SU-DHL-6 (cell line): ENCODE measurements around the gene PTPRN2.
"Not testable (repeated sequence)": the region's sequence is repeated elsewhere in the genome, so short reads cannot be mapped to it uniquely, and the experiment has no call there.

Source experiments
- H2AFZ ChIP-seq: fragments of 200-600 bp; sonication (generic); 2 replicates; pipeline ENCODE4 v1.6.1; 2014; ENCODE audit warnings: low read depth, mild to moderate bottlenecking, moderate library complexity, mixed read lengths, antibody characterized with exemption, low read length; ENCODE audit not compliant: severe bottlenecking
- H3F3A ChIP-seq: fragments of 200-600 bp; shearing (Covaris generic); 2 replicates; pipeline ENCODE4 v1.6.0; 2016; ENCODE audit warnings: antibody characterized with exemption, mild to moderate bottlenecking; ENCODE audit not compliant: insufficient read depth
- H3K27ac ChIP-seq: fragments of 200-600 bp; sonication (generic); 2 replicates; pipeline ENCODE4 v1.5.1; 2016; ENCODE audit warnings: low read depth, mild to moderate bottlenecking, low read length, moderate library complexity, mixed read lengths
- H3K27me3 ChIP-seq: fragments of 200-600 bp; sonication (generic), shearing (Covaris generic); 2 replicates; pipeline ENCODE4 v1.6.0; 2014; ENCODE audit warnings: mild to moderate bottlenecking, low read length
- H3K36me3 ChIP-seq: fragments of 200-600 bp; sonication (generic); 2 replicates; pipeline ENCODE4 v1.6.1; 2014; ENCODE audit warnings: mild to moderate bottlenecking, low read length, mixed read lengths
- H3K4me2 ChIP-seq: fragments of 300-600, 200-600 bp; shearing (Covaris generic), sonication (generic); 2 replicates; pipeline ENCODE4 v1.6.0; 2014; ENCODE audit warnings: low read length, low read depth, mild to moderate bottlenecking; ENCODE audit not compliant: poor library complexity, severe bottlenecking
- H3K4me3 ChIP-seq: fragments of 200-600 bp; sonication (generic); 2 replicates; pipeline ENCODE4 v1.5.1; 2014; ENCODE audit warnings: antibody characterized with exemption, low read length, mild to moderate bottlenecking, mixed read lengths; ENCODE audit not compliant: insufficient read depth, poor library complexity, severe bottlenecking
- H3K79me2 ChIP-seq: fragments of 200-600 bp; sonication (generic); 2 replicates; pipeline ENCODE4 v1.6.1; 2014; ENCODE audit warnings: mild to moderate bottlenecking, low read length, moderate library complexity; ENCODE audit not compliant: insufficient read depth
- H3K9ac ChIP-seq: fragments of 200-600 bp; sonication (generic); 2 replicates; pipeline ENCODE4 v1.7.0; 2014; ENCODE audit warnings: mild to moderate bottlenecking, low read length
- H3K9me2 ChIP-seq: fragments of 200-600 bp; sonication (generic); replicated peaks from 2 replicates; pipeline ENCODE4 v1.6.1; 2014; ENCODE audit warnings: low read length; ENCODE audit not compliant: insufficient read depth
- H3K9me3 ChIP-seq: fragments of 200-600 bp; sonication (generic); 2 replicates; pipeline ENCODE4 v1.6.1; 2014; ENCODE audit warnings: low read length, mixed read lengths; ENCODE audit not compliant: insufficient read depth
- H4K20me1 ChIP-seq: fragments of 200-600 bp; sonication (generic); 2 replicates; pipeline ENCODE4 v1.6.1; 2014; ENCODE audit warnings: low read depth, mild to moderate bottlenecking, antibody characterized with exemption, low read length, moderate library complexity, mixed read lengths
- EZH2phosphoT487 ChIP-seq: fragments of 200-600 bp; sonication (generic), shearing (Covaris generic); conservative IDR thresholded peaks from 2 replicates; pipeline ENCODE4 v1.6.1; 2018; ENCODE audit warnings: mild to moderate bottlenecking, antibody characterized with exemption, low read length, moderate library complexity, mixed read lengths
- TF ChIP-seq, protein P1 (sequence below): fragments of 200-600 bp; sonication (generic); IDR thresholded peaks from one replicate; pipeline ENCODE4 v1.5.1; 2017; ENCODE audit warnings: antibody characterized with exemption, mild to moderate bottlenecking, low read length, moderate library complexity; ENCODE audit not compliant: insufficient read depth, poor library complexity, severe bottlenecking

Gene PTPRN2

DNA sequence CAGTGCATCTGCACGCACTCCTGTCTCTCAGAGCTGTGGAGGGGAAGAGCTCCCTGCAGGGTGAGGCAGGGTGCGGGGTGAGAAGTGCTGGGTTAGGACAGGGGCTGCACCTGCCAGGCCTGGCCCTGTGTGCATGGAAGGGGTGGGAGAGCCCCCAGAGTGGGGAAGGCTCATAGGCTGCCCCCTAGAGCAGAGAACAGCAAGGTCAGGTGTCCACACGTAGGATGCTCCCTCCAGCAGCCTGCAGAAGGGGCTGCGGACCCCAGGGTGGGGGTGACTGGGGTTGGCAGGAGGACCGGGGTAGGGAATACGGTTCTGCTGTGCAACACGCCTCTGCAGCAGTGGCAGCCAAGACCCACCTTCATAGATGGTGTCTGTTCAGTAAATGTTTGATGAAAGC lies 208.6 kb downstream of the PTPRN2 start:
- Histone ChIP-seq H3K9me2 (no peaks in the 10 kb centered on the region), H3K79me2 (no peaks in the 10 kb centered on the region), H3K9me3 (no peaks in the 10 kb centered on the region), H2AFZ (no peak overlapping the region), H3K36me3 (no peaks in the 10 kb centered on the region), H3F3A (no peaks in the 10 kb centered on the region), H3K4me3 (no peak overlapping the region), H4K20me1 (no peaks in the 10 kb centered on the region), H3K27me3 (no peaks in the 10 kb centered on the region), H3K9ac (no peak overlapping the region), H3K4me2 (no peak overlapping the region), H3K27ac (no peak overlapping the region)
- no peak for TF ChIP-seq EZH2phosphoT487

DNA sequence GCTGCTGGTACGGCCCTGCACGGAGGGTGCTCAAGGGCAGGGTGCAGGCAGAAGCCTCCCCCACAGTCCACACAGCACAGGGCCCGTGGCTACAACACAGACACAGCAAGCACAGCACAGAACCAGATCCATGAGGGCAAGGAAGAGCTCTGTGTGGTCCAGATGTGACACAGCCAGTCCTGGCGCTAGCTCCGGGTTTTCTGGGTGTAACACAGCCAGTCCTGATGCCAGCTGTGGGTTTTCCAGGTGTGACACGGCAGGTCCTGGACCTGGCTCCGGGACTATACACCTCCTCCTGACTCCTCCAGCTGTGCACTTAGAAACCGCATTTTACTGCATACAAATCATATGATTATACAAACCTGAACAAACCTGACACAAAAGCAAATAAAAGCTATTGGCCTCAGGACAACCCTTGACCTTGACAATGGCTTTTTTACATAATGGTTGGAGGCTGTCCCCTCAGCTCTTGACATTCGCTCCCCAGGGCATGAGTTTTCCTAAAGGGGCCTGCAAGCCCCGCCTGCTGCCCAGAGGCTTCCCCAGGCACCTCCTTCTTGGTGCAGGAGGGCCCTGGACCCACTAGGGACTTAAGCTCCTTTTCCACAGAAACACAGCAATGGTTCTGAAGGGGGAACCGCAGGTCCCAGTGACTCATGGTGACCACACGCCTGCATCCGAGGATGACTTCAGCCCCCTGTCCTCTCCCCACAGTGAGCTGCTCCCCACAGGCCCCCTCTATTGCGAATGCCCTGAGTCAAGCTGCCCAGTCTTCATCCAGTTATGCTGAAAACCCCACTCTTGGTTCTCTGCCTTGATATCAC lies 209.6 kb downstream of the PTPRN2 start:
- Histone ChIP-seq H2AFZ (no peak overlapping the region), H3K9ac (no peak overlapping the region), H3K4me3 (no peak overlapping the region), H3K27me3 (no peaks in the 10 kb centered on the region), H3K36me3 (no peaks in the 10 kb centered on the region), H3K4me2 (no peak overlapping the region), H3K27ac (no peak overlapping the region), H3K9me2 (no peaks in the 10 kb centered on the region), H3K79me2 (no peaks in the 10 kb centered on the region), H3F3A (no peaks in the 10 kb centered on the region), H4K20me1 (no peaks in the 10 kb centered on the region), H3K9me3 (no peaks in the 10 kb centered on the region)
- TF ChIP-seq, protein P1, sequence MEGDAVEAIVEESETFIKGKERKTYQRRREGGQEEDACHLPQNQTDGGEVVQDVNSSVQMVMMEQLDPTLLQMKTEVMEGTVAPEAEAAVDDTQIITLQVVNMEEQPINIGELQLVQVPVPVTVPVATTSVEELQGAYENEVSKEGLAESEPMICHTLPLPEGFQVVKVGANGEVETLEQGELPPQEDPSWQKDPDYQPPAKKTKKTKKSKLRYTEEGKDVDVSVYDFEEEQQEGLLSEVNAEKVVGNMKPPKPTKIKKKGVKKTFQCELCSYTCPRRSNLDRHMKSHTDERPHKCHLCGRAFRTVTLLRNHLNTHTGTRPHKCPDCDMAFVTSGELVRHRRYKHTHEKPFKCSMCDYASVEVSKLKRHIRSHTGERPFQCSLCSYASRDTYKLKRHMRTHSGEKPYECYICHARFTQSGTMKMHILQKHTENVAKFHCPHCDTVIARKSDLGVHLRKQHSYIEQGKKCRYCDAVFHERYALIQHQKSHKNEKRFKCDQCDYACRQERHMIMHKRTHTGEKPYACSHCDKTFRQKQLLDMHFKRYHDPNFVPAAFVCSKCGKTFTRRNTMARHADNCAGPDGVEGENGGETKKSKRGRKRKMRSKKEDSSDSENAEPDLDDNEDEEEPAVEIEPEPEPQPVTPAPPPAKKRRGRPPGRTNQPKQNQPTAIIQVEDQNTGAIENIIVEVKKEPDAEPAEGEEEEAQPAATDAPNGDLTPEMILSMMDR, result no peak
- no peak for TF ChIP-seq EZH2phosphoT487

DNA sequence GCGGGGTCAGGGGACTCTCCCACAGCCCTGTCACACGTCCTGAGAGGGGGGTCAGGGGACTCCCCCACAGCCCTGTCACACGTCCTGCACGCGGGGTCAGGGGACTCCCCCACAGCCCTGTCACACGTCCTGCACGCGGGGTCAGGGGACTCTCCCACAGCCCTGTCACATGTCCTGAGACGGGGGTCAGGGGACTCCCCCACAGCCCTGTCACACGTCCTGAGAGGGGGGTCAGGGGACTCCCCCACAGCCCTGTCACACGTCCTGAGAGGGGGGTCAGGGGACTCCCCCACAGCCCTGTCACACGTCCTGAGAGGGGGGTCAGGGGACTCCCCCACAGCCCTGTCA lies 210.8 kb downstream of the PTPRN2 start:
- H3K36me3 ChIP-seq, H3K9me3 ChIP-seq, H3K4me3 ChIP-seq, H3K9ac ChIP-seq, H3K79me2 ChIP-seq, H3K4me2 ChIP-seq, H3K9me2 ChIP-seq, H2AFZ ChIP-seq, H3K27ac ChIP-seq, H4K20me1 ChIP-seq, H3K27me3 ChIP-seq, H3F3A ChIP-seq: not testable (repeated sequence)

DNA sequence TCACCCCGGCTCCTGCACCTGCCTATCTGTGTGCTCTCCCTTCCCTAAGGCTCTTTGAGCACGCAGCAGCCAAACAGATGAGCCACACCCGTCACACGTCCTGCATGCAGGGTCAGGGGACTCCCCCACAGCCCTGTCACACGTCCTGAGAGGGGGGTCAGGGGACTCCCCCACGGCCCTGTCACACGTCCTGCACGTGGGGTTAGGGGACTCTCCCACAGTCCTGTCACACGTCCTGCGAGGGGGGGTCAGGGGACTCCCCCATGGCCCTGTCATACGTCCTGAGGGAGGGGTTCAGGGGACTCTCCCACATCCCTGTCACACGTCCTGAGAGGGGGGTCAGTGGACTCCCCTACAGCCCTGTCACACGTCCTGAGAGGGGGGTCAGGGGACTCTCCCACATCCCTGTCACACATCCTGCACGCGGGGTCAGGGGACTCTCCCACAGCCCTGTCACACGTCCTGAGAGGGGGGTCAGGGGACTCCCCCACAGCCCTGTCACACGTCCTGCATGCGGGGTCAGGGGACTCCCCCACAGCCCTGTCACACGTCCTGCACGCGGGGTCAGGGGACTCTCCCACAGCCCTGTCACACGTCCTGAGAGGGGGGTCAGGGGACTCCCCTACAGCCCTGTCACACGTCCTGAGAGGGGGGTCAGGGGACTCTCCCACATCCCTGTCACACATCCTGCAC lies 211.3 kb downstream of the PTPRN2 start:
- H2AFZ ChIP-seq, H3K9me3 ChIP-seq, H3F3A ChIP-seq, H4K20me1 ChIP-seq, H3K27me3 ChIP-seq, H3K4me2 ChIP-seq, H3K9me2 ChIP-seq, H3K36me3 ChIP-seq, H3K9ac ChIP-seq, H3K27ac ChIP-seq, H3K4me3 ChIP-seq, H3K79me2 ChIP-seq: not testable (repeated sequence)
